NCI-H1105 (cell line): ENCODE results near the gene TOMM20.

Experiments
- DNase-seq: peaks from one replicate; lab custom pipeline; 2025; lab: John Stamatoyannopoulos, UW

Gene TOMM20

DNA sequence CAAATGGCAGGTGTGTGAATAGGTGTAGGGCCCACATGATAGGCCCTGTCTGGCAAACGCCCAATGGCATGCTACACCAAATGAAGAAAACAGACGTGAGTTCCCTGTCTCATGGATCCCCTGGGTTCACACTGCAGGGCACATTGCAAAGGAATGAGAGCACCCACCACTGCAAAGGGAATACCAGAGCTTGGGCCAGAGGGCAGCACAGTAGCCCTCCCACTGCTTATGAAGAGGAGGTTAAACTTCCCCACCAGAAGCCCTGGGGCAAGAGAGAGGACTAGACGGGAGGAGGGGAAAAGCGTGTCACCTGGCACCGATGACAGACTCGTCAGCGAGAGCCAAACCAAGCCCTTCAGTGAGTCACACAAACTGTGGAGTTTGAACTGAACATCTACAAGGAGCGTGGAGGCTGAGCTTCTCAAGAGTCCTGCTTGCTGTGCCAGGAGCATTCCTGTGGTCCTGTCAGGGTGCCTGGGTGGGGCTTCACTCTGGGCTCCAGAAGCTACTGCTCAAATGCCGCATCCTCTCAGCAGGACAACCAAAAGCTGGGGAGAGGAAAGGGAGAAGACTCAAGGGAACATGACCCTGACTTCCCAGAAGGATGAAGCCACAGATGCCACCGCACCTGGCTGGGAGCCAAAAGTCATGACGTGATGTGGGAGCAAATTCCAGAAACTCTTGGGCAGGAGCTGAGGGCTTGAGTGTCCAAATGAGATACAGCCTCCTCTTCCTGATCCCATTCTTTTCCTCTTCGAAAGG is 61.1 kb downstream of the TOMM20 start:
- peak; percentile 1 for DNase-seq

GRCh38 chr1:235063068-235063765 is 65.4 kb downstream of the TOMM20 start:
- DNase-seq = no peak

DNA sequence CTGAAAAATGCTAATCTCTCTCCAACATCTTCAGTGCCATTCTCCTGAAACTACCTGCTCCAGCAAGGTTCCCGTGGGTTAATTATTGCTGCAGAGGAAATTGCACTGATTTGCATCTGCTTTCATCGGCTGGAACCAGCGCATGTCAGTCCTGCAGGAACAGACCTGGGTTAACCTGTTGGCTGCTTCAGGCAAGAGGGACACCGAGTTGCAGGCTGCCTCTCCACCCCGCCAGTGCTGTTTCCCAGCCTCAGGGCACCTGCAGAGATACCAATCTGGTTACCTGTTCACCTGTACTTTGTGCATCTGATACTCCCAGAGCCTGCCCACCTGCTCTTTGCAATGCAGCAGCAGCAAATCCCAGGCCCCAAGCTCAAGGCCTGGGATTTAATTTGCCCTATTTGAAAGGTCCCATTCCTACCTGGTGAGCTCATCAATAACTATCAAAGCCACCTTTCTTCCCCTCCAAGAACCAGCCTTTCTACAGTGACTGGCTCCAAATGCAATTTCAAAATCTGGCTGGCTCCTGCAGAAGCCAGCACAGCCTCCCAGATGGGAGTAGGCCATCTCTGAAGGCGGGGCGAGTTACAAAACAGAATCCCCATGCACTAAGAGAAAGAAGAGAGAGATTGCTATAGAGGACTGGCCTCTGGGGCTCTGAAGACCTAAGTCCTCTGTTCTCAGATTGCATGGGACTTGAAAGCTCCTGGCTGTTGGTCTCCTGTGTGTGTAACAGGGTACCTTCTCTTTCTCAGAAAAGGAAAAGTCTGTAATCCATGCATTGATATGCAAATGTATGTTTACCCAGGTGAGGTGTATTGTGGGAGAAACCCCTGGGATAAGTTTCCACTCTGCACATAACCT is 67.8 kb downstream of the TOMM20 start:
- no peak for DNase-seq
